ENCODE results near the gene LARP4B.

Gene LARP4B

DNA sequence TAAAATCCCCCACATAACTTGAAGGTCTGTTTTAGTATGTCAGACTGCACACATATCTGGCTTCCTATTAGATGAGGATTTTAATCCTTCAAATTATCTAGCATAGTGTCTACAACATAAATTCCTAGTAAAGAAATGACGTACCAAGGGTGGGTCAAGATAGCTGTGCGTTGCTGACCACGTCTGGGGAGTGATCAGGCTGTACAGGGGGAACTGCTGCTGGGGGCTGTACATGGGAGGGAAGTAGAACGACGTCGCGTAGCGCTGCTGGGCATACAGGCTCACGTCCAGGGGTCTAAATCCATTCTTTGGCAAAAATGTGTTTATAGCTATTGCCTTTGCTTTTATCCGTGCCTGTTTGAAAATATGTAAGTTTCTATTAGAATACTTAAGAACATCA is 102.3 kb downstream of the LARP4B start:
- H3K4me3 ChIP-seq (replicated peaks in 1 of 2; ENCODE audit: low read depth in 2 of 2, low read length in 2 of 2) = no peak overlapping the region
- DNase-seq (ENCODE audit: low read depth in 2 of 2) = no peak

DNA sequence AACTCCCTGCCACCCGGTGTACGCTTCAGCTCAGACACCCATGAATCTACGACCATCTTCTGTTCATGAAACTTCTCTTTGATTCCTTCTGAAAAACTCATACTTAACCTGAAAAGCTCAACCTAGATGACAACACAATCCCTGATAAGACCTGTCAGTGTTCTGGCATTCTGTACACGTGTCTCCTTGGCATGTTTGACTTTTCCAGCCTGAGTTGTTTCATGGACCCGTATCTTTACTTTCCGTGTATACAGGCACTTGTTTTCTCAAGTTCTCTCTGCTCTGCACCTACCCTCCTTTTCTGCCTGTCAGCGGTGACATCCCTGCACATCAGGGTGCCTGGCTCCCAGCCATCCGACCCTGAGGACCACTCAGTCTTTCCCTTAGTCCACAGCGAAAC is 103.3 kb downstream of the LARP4B start:
- DNase-seq (ENCODE audit: low read depth in 2 of 2) = no peak
- H3K4me3 ChIP-seq (replicated peaks in 1 of 2; ENCODE audit: low read depth in 2 of 2, low read length in 2 of 2) = no peak overlapping the region
- TF ChIP-seq, protein P1, sequence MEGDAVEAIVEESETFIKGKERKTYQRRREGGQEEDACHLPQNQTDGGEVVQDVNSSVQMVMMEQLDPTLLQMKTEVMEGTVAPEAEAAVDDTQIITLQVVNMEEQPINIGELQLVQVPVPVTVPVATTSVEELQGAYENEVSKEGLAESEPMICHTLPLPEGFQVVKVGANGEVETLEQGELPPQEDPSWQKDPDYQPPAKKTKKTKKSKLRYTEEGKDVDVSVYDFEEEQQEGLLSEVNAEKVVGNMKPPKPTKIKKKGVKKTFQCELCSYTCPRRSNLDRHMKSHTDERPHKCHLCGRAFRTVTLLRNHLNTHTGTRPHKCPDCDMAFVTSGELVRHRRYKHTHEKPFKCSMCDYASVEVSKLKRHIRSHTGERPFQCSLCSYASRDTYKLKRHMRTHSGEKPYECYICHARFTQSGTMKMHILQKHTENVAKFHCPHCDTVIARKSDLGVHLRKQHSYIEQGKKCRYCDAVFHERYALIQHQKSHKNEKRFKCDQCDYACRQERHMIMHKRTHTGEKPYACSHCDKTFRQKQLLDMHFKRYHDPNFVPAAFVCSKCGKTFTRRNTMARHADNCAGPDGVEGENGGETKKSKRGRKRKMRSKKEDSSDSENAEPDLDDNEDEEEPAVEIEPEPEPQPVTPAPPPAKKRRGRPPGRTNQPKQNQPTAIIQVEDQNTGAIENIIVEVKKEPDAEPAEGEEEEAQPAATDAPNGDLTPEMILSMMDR (IDR thresholded peaks at IDR 0.05; ENCODE audit: low read depth, low read length) = no peak

More for the DNA sequence above, 102.3 kb downstream of the LARP4B start:
- TF ChIP-seq, protein P1 (IDR thresholded peaks at IDR 0.05; ENCODE audit: low read depth, low read length) = no peak

DNA sequence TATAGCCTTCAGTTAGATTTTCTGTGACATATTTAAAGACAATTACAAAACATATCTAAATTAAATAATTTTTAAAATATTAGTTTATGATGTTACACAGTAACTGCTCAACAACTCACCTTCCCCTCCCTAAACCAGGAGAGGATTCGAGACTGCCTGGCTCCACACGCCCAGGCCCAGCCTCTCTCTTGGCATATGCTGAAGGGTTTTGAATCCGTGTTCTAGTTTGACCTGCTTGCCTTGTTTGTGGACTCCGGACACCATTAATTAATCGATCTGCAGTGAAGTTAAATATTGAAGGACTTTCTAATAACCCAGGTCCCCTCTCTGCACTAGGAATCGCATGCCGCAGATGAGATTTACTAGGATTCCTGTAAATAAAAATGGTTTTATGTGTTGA is 106.6 kb downstream of the LARP4B start:
- TF ChIP-seq, protein P1 (IDR thresholded peaks at IDR 0.05; ENCODE audit: low read depth, low read length) = no peak
- no peak for DNase-seq (ENCODE audit: low read depth in 2 of 2)
- H3K4me3 ChIP-seq (replicated peaks in 1 of 2; ENCODE audit: low read depth in 2 of 2, low read length in 2 of 2) = no peak overlapping the region

DNA sequence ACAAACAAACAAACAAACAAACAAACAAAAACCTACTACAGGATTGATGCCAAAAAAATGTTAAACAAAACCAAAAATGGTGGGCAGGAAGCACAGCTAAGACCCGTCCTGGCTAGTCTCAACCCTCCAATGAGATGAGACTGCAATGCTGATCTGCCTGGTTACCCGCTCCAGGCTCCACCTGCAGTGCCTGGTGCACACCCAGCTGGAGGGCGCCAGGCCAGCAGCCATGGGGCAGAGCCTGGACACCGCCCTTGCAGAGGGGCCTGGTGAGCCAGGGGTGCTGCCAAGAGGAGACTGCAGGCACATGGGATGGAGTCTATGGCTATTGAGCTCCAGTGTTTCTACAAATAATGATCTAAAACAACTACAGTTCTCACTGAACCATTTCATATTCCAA is 107.0 kb downstream of the LARP4B start:
- H3K4me3 ChIP-seq (replicated peaks in 1 of 2; ENCODE audit: low read depth in 2 of 2, low read length in 2 of 2) = no peak overlapping the region
- no peak for DNase-seq (ENCODE audit: low read depth in 2 of 2)
- TF ChIP-seq, protein P1 (IDR thresholded peaks at IDR 0.05; ENCODE audit: low read depth, low read length) = no peak

DNA sequence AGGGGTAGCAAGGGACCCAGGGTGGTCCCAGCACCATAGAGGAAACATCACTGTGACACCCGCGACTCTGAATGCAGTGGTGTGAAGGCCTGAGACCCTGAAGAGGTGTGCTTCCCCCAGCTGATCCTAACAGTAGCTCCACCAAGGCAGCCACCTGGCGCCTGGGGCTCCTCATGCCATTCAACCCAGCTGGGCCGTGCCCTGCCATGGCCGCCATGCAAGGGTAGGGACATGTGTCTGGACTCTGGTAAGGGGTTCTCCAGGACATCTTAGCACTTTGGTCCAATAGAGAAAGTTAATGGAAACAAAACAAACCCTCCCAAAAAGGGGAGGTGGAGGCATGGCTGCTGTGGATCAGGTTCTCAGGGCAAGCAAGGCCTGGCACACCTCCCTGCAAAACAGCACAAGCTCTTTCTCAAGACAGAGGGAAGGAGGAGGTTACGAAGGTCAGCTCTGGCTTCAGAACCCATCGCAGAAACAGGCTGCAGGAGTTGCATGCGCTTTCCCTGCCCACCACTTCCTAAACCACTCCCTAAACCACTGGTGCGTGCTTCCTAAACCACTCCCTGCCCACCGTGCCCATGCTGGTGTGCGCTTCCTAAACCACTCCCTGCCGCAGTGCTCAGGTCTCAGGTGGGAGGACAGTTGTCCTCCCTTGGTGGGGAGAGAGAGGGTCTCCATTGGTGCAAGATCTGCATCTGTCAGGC is 108.7 kb downstream of the LARP4B start:
- TF ChIP-seq, protein P1 (IDR thresholded peaks at IDR 0.05; ENCODE audit: low read depth, low read length) = no peak
- no peak for DNase-seq (ENCODE audit: low read depth in 2 of 2)
- no peak overlapping the region for H3K4me3 ChIP-seq (replicated peaks in 1 of 2; ENCODE audit: low read depth in 2 of 2, low read length in 2 of 2)

DNA sequence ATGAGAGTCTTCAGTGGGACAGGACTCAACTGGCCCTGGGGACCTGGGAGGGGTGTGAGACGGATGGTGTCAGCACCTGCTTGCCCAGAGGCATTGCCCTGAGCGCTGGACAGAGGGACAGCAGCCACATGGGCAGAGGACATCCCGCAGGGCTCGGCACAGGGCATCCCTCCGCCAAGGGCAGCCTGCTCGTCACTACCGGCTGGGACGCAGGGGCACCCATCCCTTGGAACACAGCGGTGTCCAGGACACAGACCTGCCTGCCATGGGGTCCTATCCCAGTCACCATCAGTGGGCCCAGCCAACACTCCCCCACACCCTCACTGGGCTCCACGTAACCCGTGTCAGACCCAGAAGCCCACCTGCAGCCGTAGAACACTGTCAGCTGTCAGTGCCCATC is 109.3 kb downstream of the LARP4B start:
- DNase-seq (ENCODE audit: low read depth in 2 of 2) = no peak
- no peak overlapping the region for H3K4me3 ChIP-seq (replicated peaks in 1 of 2; ENCODE audit: low read depth in 2 of 2, low read length in 2 of 2)
- TF ChIP-seq, protein P1 (IDR thresholded peaks at IDR 0.05; ENCODE audit: low read depth, low read length) = no peak

DNA sequence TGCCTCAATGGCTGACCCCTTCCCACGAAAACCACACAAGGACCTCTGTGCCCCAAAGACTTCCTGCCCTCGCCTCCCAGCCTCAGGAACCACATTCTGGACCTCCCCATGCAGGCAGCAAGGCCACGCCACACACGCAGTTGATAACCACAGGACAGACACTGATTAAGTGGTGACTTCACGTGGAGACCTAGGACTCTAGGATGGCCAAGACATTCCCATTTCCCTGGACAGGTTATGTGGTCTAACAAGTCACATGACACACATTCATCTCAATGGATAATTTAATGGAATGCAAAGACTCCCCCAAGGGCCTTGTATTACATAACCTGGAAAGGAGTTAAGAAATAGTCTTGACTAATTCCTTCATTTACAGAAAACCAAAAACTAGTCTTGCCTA is 110.2 kb downstream of the LARP4B start:
- TF ChIP-seq, protein P1 (IDR thresholded peaks at IDR 0.05; ENCODE audit: low read depth, low read length) = no peak
- H3K4me3 ChIP-seq (replicated peaks in 1 of 2; ENCODE audit: low read depth in 2 of 2, low read length in 2 of 2) = no peak overlapping the region
- peak; percentile 28 to 67 for DNase-seq (ENCODE audit: low read depth in 2 of 2)

All from cardiac fibroblast (primary cell).